GM18909 (cell line): ENCODE data around the gene BOC.

ENCODE experiments used
- ATAC-seq: cut with Tn5 transposase; IDR thresholded peaks from one replicate; pipeline ENCODE4 v1.9.1; 2021; ENCODE audit warnings: mild to moderate bottlenecking; ENCODE audit not compliant: unreplicated experiment, poor library complexity

The BOC gene

DNA sequence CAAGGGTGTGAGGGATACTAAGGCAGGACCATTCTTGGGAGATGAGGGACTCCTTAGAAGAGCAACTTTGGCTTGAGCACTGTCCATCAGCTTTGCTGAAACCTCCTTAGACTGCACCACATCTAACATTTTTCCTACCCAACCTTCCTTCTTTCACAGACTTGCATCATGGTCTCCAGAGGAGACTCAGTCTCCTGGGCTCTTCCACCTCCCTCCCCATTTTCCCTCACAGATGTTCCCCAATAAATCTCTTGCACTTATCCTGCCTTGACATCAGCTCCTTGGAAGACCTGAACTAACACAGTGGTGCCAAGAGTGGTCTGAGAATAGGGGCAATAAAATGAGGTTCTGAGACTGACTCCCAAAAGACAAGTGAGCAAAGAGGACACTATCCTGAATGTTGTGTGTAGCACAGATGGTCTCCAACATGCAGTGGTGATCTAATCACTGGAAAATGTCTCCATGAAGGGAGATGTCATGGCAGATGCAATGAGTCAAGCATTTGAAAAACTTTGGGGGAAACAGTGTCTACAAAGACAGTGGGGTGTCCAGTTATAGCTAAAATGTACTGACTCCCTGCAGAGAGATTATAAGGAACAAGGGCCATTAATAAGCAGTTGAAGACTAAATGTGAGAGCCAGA is 26.0 kb upstream of the BOC start:
- no peak for ATAC-seq

DNA sequence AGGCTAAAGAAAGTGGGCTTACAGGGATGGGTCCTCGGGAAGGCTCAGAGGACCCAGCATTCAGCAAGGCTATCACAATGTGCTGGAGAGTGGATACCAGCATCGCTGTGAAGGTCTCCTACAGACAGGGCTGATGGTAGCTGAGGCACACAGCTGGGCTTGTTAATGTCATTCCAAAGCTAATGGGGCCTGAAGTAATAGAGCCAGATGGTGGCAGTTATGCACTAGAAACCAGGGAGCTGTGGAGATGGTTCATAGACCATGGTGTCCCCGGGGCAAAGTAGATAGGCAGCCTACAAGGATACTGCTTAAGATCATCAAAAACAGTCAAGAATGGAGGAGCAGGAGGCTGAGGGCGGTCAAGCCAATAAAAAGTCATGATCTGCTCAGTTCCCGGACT is 24.8 kb upstream of the BOC start:
- no peak for ATAC-seq

DNA sequence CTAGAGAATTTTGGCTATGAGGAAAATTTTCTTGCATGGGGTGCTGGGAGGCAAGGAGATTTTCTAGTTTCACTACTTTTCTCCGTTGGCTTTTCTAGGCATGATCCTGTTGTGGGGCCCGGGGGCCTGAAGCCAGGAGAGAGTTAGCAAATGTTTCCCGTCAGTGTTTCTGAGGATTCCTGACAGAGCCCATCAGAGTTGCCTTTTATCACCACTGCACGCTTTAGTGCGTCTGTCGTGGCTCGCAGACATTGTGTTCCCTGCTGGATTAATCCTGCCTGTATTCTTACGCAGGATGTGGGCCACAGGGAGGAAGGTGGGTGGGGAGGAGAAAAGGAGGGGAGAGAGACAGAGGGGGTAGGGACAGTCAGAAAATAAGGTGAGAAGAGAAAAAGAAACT is 18.1 kb upstream of the BOC start:
- ATAC-seq: no peak

DNA sequence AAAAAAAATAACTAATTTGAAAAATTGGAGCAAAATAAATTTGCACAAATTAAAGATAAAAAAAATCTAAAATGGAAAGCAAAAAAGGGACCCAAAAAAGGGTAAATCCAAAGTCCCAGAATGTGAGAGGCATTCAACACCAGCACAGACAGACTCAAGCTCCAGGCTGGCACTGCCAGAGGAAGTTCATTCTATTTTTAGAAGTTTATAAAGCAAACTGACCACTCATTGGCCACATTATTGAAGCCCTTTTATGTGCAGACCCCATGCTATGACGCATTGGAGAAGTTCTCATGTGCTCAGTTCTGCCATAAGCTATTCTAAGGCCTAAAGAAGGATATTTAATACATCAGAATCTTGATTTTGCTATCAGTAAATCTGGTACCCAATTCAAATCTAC is 17.6 kb upstream of the BOC start:
- ATAC-seq: no peak

- no peak for ATAC-seq
Measured at GRCh38 chr3:113194823-113195401, 16.4 kb upstream of the BOC start.

GRCh38 chr3:113200351-113200750 is 11.0 kb upstream of the BOC start:
- ATAC-seq: no peak

GRCh38 chr3:113200946-113201345 is 10.4 kb upstream of the BOC start:
- no peak for ATAC-seq

GRCh38 chr3:113204371-113204770 is 7.0 kb upstream of the BOC start:
- no peak for ATAC-seq

- no peak for ATAC-seq
Measured at GRCh38 chr3:113205481-113205880, 5.9 kb upstream of the BOC start.

GRCh38 chr3:113210604-113211329 is 590 bp upstream of the BOC start:
- ATAC-seq: no peak

DNA sequence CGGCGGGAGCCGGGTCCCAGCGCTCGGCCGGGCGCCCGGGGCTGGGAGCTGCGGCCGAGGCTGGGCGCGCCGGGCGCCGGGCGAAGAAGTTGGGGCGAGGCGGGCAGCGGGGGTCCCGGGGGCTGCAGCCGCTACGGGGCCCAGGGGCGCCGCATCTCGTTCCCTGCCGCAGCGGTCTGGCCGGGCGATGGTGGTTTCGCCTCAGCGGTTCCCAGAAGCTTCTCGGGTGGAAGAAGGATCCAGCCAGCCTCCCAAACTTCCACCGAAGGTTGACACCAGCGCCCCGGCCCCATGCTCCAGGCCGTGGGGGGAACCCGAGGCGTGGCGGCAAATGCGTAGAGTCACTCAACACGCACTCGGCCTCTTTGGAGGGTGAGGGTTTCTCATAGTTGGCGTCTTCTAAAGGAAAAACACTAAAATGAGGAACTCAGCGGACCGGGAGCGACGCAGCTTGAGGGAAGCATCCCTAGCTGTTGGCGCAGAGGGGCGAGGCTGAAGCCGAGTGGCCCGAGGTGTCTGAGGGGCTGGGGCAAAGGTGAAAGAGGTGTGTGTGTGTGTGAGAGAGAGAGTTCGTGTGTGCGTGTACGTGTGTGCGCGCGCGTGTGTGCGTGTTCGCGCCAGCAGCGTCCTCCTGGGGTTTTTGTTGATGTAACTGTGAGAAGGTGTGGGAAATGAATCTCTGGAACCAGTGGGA is 940 bp downstream of the BOC start:
- no peak for ATAC-seq

DNA sequence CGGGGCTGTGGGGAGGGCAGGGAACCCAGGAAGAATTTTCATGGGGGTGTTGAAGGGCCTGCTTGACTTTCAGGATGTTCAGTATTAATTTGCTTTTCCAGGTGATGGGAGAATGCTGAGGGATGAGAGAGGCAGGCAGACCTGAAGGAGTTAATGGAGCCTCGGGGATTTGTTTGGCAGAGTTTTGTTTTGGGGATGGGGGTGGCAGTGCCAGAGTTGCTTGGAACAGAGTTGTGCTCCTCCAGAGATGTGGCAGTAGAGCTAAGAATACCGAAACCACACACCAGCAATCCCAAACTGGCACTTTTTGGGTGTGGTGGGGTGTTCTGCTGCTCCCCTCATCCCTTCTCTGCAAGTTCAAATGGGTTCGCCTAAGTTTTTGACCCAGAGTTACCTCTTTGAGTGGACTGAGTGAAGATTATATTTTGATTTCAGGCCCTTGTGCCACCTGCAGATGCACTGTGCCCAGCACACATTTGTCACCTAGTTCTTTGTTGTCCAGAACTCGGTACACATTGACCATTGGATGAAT is 1.6 kb downstream of the BOC start:
- ATAC-seq: no peak

DNA sequence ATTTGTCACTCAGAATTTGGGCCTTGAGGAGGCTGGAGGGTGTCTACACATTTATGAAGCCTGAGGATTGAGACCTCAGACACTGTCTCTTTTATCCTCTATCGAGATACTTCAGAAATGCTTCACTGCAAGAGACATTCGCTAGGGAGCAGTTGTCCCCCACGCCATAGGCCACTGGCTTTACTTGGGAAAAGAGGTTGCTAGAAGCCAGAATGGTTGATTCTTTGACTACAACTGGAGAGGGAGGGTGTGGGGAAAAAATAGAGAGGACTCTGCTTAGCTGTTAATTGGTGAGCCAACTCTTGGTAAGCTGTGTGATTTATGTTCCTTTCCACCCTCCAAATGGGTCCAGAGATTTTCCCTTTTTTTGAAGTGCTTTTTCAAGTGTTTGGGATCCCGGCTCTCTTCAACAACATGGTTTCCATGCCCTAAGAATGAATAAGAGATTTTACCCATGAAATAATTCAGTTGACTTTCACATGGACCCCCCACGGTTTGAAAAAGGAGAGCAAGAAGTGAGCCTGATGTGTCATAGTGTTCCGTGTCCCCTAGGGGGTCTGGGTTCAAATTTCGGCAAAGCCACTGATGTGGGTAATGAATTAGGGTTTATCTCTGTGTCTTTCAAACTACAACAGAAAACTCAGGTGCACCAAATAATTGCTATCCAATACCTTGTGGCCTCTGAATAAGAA is 2.7 kb downstream of the BOC start:
- no peak for ATAC-seq

DNA sequence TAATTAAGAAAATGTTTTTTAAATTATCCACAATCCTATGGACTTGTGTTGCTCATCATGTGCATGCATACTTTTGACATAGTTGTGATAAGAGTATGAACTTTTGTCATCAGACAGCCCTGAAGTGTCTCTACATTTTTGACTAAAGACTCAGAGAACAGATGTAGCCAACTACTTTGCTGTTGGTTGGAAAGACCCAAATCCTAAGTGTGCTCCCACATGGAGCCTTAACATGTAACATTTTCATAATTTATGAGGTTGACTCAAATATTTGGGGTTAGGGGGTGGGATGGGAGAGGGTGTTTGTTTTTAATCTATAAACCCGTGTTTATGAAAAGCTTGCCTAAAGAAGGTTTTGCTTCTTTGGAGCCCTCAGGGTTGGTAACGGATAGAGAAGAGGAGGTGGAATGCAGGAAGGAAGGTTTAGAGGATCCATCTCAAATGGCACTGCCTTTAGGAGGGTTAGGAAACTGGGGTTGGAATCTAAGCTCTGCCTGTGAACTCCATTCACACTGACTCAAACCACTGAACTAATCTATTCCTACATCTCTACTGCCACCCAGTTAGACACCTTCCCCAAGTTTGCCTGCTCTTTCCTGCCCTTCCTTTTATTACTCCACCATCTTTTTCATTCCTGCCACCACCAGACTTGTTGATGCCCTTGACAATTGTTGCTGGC is 3.7 kb downstream of the BOC start:
- no peak for ATAC-seq

- ATAC-seq: no peak
Measured at GRCh38 chr3:113216393-113216792, 5.0 kb downstream of the BOC start.

- ATAC-seq: no peak
Measured at GRCh38 chr3:113218011-113218680, 6.8 kb downstream of the BOC start.

- ATAC-seq: no peak
Measured at GRCh38 chr3:113218681-113219045, 7.3 kb downstream of the BOC start.

DNA sequence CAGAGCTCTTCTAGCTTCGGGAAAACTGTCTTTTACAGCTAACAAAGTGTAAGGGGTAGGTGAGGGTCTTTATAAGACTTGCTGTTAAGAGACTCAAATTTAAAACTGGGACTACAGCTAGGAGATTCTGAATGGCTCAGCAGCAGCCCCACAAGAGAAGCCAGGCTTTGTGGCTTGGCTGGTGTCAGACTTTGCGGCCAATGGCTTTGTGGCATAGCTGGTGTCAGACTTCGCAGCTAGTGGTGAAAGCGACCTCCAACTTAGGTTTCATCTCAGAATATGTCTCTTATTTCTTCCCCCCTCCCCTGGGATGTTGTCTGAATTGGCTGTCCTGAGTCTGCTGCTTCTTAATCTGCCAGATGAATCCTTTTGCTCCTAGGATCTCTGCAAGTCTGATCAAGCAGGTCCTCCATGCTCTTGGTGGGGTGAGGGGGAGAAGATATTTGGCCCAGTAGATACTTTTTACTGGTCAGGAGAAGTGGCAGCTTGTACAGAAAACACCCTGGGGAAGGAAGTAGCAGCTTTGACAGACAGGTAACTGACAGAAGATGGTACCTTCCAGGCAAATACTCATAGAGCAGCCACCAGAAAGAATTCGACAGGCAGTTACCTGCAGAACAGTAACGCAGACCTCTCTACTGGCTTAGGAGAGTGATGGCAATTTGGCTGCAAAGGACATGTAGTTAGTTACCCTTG is 8.4 kb downstream of the BOC start:
- ATAC-seq: no peak

DNA sequence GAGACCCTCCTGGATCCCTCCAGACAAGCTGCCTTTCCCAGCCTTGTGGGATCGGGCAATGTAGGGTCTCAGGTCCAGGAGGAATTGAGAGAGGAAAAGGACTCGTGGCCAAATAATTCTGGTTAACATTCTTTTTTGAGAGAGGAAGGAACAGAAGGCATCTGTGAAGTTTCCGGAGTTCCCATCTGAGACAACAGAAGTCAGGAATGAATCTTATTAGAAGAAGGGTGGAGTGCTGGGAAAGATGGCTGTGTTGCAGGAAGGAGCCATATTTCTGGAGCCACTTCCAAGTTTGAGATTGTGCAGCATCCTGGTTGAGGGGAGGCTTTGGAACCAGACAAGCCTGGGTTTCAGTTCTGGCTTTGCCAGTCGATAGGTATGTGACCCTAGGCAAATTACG is 9.4 kb downstream of the BOC start:
- no peak for ATAC-seq
